Activated naive CD4-positive, alpha-beta T cell treated with anti-CD3 and anti-CD28 coated beads, Interleukin-2, amount 10 ng/mL, durations not matched to agents 7 days and 5 days (primary cell): ENCODE data around the gene C2orf69.

Source experiments
- CTCF ChIA-PET: fragments of 350-600 bp; sonication (Branson Sonifier 250); formaldehyde crosslinking; loops from one replicate; lab custom pipeline; 2021; ENCODE audit warnings: antibody characterized with exemption; lab: Charles Lee
- DNase-seq: peaks from one replicate; pipeline ENCODE4 v3.0.0-alpha.2; 2020
- H3K27ac Mint-ChIP-seq: one replicate; pipeline ENCODE4 v1.8.0; 2021; ENCODE audit warnings: mild to moderate bottlenecking, moderate library complexity, mixed read lengths
- H3K27me3 Mint-ChIP-seq: one replicate; pipeline ENCODE4 v1.8.0; 2021; ENCODE audit warnings: mild to moderate bottlenecking, mixed read lengths
- H3K36me3 Mint-ChIP-seq: one replicate; pipeline ENCODE4 v1.8.0; 2021; ENCODE audit warnings: mixed read lengths
- H3K4me1 Mint-ChIP-seq: one replicate; pipeline ENCODE4 v1.8.0; 2021; ENCODE audit warnings: mixed read lengths
- H3K4me3 Mint-ChIP-seq: one replicate; pipeline ENCODE4 v1.8.0; 2021; ENCODE audit warnings: mild to moderate bottlenecking, moderate library complexity, mixed read lengths
- H3K9me3 Mint-ChIP-seq: one replicate; pipeline ENCODE4 v1.8.0; 2021; ENCODE audit warnings: mixed read lengths

Gene C2orf69, protein sequence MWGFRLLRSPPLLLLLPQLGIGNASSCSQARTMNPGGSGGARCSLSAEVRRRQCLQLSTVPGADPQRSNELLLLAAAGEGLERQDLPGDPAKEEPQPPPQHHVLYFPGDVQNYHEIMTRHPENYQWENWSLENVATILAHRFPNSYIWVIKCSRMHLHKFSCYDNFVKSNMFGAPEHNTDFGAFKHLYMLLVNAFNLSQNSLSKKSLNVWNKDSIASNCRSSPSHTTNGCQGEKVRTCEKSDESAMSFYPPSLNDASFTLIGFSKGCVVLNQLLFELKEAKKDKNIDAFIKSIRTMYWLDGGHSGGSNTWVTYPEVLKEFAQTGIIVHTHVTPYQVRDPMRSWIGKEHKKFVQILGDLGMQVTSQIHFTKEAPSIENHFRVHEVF

DNA sequence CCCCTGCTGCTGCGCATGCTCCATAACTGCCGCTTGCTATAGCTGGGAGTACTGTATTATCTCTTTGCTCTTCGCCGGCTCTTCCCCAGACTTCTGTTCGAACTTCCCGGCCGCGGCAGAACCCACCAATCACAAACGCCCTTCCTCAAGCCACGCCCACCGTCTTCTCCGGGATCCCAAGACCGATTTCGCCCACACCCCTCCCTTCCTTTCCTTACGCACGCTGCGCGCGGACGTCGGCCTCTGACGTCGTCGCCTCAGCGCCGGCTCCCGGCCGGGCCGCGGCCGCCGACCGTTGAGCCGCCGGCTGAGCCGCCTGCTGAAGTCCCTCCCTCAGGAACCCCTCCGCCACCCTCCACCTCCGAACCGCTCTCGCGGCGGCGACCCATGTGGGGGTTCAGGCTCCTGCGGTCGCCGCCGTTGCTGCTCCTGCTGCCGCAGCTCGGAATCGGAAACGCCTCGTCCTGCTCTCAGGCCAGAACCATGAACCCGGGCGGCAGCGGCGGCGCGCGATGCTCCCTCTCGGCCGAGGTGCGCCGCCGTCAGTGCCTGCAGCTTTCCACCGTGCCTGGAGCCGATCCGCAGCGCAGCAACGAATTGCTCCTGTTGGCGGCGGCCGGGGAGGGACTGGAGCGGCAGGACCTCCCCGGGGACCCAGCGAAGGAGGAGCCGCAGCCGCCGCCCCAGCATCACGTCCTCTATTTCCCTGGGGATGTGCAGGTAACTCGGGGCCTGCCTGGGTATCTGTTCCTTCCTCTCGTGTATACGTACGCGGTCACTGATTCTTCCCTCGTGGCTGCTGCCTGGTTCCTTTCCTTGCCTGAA, at the start of gene C2orf69:
C2orf69 (plus strand) TSS at position 242 of the 825 bp plus-strand sequence; CDS start at position 388, 146 bp downstream.
- peaks cover 1% of the 10 kb centered on the region for H3K9me3 Mint-ChIP-seq
- H3K4me3 Mint-ChIP-seq = peak within 1 kb of the TSS; percentile 90
- H3K27me3 Mint-ChIP-seq = no peaks in the 10 kb centered on the region
- H3K4me1 Mint-ChIP-seq = peaks cover 34% of the 10 kb centered on the region
- CTCF ChIA-PET = interaction anchor here (1.2 to 1.4 kb wide), 2 partner anchors 30 to 172 kb away, joined by 3 to 6 read pairs; no protein-coding TSS in a partner anchor
- peak within 1 kb of the TSS; percentile 93 for H3K27ac Mint-ChIP-seq
- peak; percentile 95 for DNase-seq
- peaks cover 23% of the 10 kb centered on the region for H3K36me3 Mint-ChIP-seq

DNA sequence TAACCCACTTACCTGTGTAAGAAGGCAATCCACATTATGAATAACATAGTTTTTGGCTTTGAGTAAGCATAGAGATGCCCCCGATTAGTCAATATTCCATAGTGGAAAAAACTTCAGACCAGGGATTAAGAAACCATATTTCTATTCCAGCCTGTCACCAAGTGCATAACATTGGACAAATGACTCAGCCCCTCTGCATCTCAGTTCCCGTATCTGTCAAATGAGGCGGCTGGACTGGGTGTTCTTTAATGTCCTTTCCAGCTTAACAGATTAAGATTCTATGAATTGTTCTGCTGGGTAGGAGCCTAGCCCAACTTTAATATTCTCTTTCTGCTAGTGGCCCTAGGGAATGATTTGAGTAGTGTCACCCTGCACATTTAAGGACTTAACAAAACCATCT, 48.3 kb upstream of the C2orf69 start:
- DNase-seq = no peak
- CTCF ChIA-PET = no interaction called here
- no peaks in the 10 kb centered on the region for H3K36me3 Mint-ChIP-seq
- H3K9me3 Mint-ChIP-seq = no peaks in the 10 kb centered on the region
- H3K4me1 Mint-ChIP-seq = no peaks in the 10 kb centered on the region
- H3K4me3 Mint-ChIP-seq = no peak overlapping the region
- no peak overlapping the region for H3K27ac Mint-ChIP-seq
- peaks cover 17% of the 10 kb centered on the region for H3K27me3 Mint-ChIP-seq

DNA sequence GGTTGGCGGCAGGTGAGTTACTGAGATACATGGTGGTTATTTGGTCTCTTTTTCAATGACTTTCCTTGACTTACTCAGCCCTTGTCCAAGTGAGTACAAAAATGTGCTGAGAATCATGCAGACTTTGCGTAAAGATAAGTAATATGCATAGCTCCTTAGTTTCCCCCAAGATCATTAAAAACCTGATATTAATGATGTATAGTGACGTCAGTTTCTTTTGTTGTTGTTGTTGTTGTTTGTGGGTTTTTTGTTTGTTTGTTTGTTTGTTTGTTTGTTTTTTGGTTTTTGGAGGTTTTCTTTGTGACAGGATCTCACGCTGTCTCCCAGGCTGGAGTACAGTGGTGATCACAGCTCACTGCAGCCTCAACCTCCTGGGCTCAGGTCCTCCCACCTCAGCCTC, 45.2 kb upstream of the C2orf69 start:
- no peak for DNase-seq
- Mint-ChIP-seq H3K9me3 (no peaks in the 10 kb centered on the region), H3K27ac (no peak overlapping the region), H3K4me1 (no peaks in the 10 kb centered on the region), H3K36me3 (no peaks in the 10 kb centered on the region), H3K27me3 (peaks cover 9% of the 10 kb centered on the region), H3K4me3 (no peak overlapping the region)
- CTCF ChIA-PET = no interaction called here

DNA sequence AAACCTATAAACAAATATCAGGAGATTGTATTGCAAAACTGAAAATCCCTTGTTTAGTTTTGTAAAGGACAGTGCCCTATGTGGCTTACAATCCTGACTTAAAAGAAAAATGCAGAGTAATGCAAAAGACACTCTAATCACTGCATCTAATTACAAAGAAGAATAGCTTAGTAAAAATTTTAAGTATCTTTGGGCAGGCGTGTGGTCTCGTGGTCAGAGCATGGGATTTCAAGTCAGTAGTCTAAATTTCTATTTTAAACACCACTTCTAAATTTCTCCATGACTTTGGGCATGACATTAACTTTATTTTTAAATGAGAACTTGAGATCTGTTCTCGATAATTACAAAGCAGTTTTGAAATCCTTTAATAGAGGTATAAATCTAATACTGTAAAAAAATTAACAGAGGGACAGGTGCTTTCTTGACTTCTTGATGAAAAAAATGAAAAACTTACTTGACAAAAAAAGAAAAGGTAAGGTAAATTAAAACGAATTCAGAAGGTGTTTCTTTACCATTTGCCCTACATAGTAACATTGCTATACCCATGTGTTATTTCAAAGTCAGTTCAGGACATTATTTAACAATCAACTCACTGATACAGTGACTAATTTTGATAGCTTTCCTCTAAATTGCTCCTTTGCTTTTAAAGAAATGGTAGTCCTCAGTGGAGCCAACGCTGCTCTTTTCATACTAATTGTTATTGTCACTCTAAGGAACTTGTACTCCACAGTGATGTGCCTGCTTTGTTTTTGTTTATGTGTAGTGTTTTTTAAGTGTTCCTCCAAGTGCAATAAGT, 42.5 kb upstream of the C2orf69 start:
- no peaks in the 10 kb centered on the region for H3K9me3 Mint-ChIP-seq
- H3K27me3 Mint-ChIP-seq = peaks cover 9% of the 10 kb centered on the region
- H3K36me3 Mint-ChIP-seq = no peaks in the 10 kb centered on the region
- H3K4me3 Mint-ChIP-seq = no peak overlapping the region
- CTCF ChIA-PET = no interaction called here
- H3K4me1 Mint-ChIP-seq = no peaks in the 10 kb centered on the region
- H3K27ac Mint-ChIP-seq = no peak overlapping the region
- DNase-seq = no peak

DNA sequence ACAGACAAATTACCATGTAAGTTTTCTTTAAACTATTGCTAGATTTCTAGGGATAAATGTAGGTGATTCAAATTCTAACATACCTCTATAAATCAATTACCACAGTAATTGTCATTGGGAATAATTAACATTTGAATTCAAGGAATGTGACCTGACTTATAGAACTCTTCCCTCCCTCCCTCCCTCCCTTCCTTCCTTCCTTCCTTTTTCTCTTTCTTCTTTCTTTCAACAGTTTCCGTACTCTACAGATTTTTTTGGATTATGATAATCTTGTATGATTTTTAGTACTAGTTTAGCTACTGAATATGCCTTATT, 41.9 kb upstream of the C2orf69 start:
- H3K9me3 Mint-ChIP-seq = peaks cover 4% of the 10 kb centered on the region
- H3K36me3 Mint-ChIP-seq = no peaks in the 10 kb centered on the region
- CTCF ChIA-PET = no interaction called here

DNA sequence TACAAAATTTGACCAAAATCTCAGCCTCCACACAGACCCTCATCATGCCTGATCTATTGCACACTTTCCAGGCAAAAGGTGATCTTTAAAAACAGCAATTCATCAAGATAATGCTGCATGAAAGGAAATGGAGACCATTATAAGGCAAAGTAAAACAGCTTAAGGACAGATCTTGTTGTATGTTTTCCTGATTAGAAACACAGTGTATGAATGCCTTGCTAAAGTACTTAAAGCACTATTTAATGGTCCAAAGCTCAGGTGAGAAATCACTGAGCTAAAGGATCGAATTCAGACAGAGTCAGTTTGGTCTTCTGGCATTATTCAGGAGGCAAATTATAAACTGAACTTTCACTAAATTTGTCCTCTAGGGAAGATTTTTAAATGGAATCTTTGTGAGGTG, 41.4 kb upstream of the C2orf69 start:
- CTCF ChIA-PET = no interaction called here
- H3K4me3 Mint-ChIP-seq = no peak overlapping the region
- no peak for DNase-seq
- no peaks in the 10 kb centered on the region for H3K4me1 Mint-ChIP-seq
- no peak overlapping the region for H3K27ac Mint-ChIP-seq
- H3K9me3 Mint-ChIP-seq = peaks cover 9% of the 10 kb centered on the region
- H3K36me3 Mint-ChIP-seq = no peaks in the 10 kb centered on the region
- H3K27me3 Mint-ChIP-seq = peaks cover 11% of the 10 kb centered on the region

More for the DNA sequence above, 41.9 kb upstream of the C2orf69 start:
- Mint-ChIP-seq H3K27ac (no peak overlapping the region), H3K27me3 (peaks cover 12% of the 10 kb centered on the region), H3K4me3 (no peak overlapping the region), H3K4me1 (no peaks in the 10 kb centered on the region)
- DNase-seq = no peak

DNA sequence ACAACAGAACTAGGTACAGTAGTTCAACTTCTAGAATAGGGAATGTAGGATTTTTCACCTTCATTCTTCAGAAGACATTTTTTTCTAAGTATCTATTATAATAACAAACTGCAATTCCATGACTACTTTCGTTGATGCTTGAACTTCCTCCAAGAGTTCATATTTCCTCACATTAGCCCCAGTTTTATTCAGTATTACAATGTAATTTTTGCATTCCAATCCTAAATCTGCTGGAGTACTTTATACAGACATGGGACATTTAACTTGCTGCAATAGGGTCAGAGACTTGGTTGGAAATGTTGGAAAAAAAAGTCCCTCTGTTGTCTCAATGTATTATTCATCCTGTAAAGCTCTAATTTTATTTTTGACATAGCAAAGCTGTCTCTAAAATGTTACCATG, 40.5 kb upstream of the C2orf69 start:
- Mint-ChIP-seq H3K4me1 (no peaks in the 10 kb centered on the region), H3K27ac (no peak overlapping the region), H3K27me3 (peaks cover 9% of the 10 kb centered on the region), H3K36me3 (no peaks in the 10 kb centered on the region), H3K9me3 (peaks cover 14% of the 10 kb centered on the region), H3K4me3 (no peak overlapping the region)
- no peak for DNase-seq
- CTCF ChIA-PET = no interaction called here

DNA sequence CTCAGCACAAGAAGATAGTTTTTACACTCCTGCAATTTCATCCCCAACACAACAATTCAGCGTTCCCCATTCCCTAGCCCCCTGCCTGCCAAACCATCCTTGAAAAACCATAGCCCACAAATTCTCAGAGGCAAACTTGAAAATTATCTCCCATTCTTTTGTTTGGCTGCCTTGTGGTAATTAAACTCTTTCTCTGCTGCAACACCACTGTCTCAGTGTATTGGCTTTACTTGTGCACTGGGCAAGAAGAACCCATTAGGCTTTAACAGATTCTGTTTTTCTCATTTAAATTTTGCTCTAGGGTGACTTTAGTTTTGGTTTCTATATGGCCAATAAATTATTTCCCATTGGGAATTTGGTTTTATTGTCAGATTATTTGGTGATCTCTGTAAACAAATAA, 36.9 kb upstream of the C2orf69 start:
- DNase-seq = no peak
- Mint-ChIP-seq H3K4me3 (no peak overlapping the region), H3K36me3 (no peaks in the 10 kb centered on the region), H3K9me3 (peaks cover 14% of the 10 kb centered on the region), H3K27ac (no peak overlapping the region), H3K4me1 (no peaks in the 10 kb centered on the region), H3K27me3 (peaks cover 9% of the 10 kb centered on the region)
- CTCF ChIA-PET = no interaction called here

DNA sequence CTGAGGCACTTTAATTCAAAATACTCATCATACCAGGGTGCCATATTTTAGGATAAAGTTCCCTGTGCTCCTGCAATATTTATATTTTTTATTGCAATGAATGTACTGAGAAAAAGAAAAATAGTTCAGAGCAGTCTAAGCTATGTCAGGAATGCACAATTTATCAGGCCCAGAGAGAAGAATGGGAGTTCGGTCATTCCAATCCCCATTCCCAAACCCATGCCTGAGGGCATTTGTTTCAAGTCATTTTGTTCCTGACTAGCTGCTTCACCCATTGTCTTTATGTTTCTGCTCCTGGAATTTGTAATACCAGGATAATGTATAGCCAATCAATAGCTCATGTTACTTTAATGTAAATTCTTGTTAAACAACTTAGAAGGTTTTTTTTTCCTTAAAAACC, 35.7 kb upstream of the C2orf69 start:
- Mint-ChIP-seq H3K4me3 (no peak overlapping the region), H3K9me3 (peaks cover 14% of the 10 kb centered on the region), H3K4me1 (no peaks in the 10 kb centered on the region), H3K36me3 (no peaks in the 10 kb centered on the region), H3K27me3 (peaks cover 9% of the 10 kb centered on the region), H3K27ac (no peak overlapping the region)
- CTCF ChIA-PET = no interaction called here
- no peak for DNase-seq

DNA sequence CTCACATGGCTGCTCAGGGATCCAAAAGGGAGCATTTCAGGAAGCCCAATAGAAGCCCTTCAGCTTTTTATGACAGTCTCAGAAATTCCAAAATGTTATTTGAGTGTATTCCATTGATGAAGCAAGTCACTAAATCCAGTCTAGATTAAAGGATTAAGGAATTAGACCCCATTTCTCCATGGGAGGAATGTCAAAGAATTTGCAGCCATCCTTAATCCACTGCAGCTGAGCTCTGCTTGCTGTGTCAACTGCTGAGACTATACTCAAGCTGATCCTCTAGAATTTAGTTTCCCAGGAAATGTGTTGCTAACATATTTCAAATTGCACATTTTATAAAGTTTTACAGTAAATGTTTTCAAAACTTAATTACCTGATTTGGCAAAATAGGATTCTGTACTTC, 28.4 kb upstream of the C2orf69 start:
- peaks cover 9% of the 10 kb centered on the region for H3K27me3 Mint-ChIP-seq
- no peaks in the 10 kb centered on the region for H3K36me3 Mint-ChIP-seq
- H3K4me3 Mint-ChIP-seq = no peak overlapping the region
- no peak for DNase-seq
- no peak overlapping the region for H3K27ac Mint-ChIP-seq
- CTCF ChIA-PET = no interaction called here
- no peaks in the 10 kb centered on the region for H3K4me1 Mint-ChIP-seq
- H3K9me3 Mint-ChIP-seq = peaks cover 2% of the 10 kb centered on the region

DNA sequence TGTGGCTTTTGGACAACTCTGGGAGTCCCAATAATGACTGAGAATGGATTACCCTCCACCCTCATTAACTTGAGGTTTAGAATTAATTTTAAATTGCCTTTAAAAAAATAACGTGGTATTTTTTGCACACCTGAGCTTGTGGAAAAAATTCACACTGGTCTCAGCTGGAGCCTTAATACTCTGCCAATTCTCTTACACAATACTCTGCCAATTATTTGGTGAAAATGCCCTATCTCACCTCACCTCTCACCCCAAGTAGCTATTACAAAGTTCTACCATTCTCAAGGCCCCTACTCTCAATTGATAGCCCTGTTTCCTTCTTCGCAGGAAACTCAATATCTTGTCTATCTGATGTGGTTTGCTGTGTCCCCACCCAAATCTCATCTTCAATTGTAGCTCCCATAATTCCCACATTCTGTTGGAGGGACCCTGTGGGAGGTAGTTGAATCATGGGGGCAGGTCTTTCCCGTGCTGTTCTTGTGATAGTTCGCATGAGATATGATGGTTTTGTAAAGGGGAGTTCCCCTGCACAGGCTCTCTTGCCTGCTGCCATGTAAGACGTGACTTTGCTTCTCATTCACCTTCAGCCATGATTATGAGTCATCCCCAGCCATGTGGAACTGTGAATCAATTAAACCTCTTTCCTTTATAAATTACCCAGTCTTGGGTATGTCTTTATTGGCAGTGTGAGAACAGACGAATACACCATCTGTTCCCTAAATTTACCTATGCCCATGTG, 27.4 kb upstream of the C2orf69 start:
- Mint-ChIP-seq H3K36me3 (no peaks in the 10 kb centered on the region), H3K27me3 (peaks cover 4% of the 10 kb centered on the region), H3K9me3 (peaks cover 2% of the 10 kb centered on the region), H3K4me1 (no peaks in the 10 kb centered on the region), H3K4me3 (no peak overlapping the region), H3K27ac (peak overlapping the region; percentile 12)
- DNase-seq = no peak
- CTCF ChIA-PET = no interaction called here

DNA sequence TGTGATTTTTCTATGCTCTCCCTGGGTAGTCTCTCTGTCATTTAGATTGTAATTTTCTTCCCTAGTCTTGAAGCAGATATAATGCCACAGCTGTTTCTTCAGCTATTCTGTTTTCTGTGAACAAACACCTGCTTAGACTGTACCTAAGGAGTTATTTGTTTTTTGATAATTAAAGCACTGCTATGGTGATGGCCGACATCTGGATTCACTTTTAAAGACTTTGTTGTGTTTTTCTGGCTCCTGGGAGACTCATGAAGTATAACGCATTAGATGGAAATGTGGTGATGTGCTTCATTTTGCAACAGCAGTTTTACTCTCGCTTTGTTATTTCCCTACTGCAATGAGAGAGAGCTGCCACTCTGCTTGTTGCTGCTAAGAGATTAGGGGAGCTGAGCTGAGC, 15.7 kb upstream of the C2orf69 start:
- Mint-ChIP-seq H3K27ac (no peak overlapping the region), H3K36me3 (no peaks in the 10 kb centered on the region), H3K27me3 (no peaks in the 10 kb centered on the region), H3K4me3 (no peak overlapping the region), H3K4me1 (no peaks in the 10 kb centered on the region), H3K9me3 (no peaks in the 10 kb centered on the region)
- no peak for DNase-seq
- CTCF ChIA-PET = interaction anchor here (0.9 kb wide), 1 partner anchor 34 kb away, joined by 3 read pairs; no protein-coding TSS in a partner anchor

DNA sequence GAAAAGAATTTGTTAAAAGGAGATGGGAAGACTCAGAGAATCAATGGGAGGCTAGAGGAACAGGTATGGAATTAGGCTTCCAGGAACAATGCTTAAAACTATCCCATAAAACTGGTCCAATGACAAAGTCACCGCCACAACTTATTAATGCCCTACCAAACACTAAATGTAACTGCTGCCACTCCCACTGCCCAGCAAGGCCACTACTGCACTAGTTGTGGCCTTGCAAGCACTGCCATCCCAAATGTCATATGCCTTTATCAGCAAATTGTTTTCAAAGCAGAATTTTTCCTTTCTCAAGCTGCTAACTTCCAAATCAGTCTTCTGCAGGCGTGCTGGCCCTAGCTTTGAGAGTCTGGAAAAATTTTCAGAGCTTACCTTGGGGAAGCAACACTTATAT, 14.5 kb upstream of the C2orf69 start:
- no peaks in the 10 kb centered on the region for H3K9me3 Mint-ChIP-seq
- CTCF ChIA-PET = interaction anchor here (1.3 kb wide), 1 partner anchor 12 kb away, joined by 4 read pairs; no protein-coding TSS in a partner anchor
- no peak for DNase-seq
- H3K27me3 Mint-ChIP-seq = peaks cover 4% of the 10 kb centered on the region
- no peak overlapping the region for H3K27ac Mint-ChIP-seq
- no peaks in the 10 kb centered on the region for H3K36me3 Mint-ChIP-seq
- H3K4me3 Mint-ChIP-seq = no peak overlapping the region
- no peaks in the 10 kb centered on the region for H3K4me1 Mint-ChIP-seq

DNA sequence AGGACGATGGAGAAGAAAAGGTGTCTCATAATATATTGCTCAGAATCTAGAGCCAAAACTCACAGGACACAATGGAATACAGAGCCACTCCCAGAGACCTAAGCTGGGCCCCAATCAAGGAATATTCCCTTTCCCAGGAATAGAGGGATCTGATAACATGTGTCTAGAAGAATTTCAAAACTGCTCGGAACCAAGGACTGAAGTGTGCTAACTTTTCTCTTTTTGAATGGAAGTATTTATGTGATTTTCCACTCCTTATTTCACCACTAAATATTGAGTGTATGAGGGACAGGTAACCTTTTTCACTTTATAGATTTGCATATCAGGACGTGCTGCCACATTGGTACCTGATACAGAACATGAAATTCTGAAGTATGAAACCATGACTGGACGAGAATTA, 9.2 kb upstream of the C2orf69 start:
- no peak for DNase-seq
- Mint-ChIP-seq H3K27me3 (peaks cover 9% of the 10 kb centered on the region), H3K9me3 (no peaks in the 10 kb centered on the region), H3K27ac (no peak overlapping the region), H3K4me3 (no peak overlapping the region), H3K4me1 (no peaks in the 10 kb centered on the region), H3K36me3 (no peaks in the 10 kb centered on the region)
- CTCF ChIA-PET = no interaction called here
